HS-5 (cell line): Measurements from ENCODE around the gene DGKB.
A peak's percentile ranks its signal among the peaks of the same experiment; 100 is the strongest.
"Not testable (repeated sequence)": the region's sequence is repeated elsewhere in the genome, so short reads cannot be mapped to it uniquely, and the experiment has no call there.

ENCODE experiments used
- DNase-seq: peaks from one replicate; pipeline ENCODE4 v3.0.0-alpha.2; 2012; ENCODE audit warnings: low read depth

Gene DGKB

DNA sequence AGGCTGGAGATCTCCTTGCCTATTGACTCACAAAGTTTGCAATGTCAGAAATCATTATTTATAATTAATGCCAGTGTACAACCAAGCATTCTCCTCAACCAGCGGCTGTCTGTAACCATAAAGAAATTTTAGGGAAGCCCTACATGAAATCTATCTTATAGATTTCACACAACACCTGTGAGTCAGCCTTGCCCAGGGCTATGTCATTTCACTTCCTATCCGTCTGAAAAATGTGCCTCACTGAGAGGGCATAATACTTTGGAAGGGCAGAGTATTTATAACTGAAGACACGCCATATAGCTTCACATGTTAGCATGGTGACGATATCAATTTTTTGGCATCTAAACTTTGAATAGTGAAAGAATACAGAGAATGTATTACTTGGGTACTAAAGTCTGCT is 616.5 kb downstream of the DGKB start:
- no peak for DNase-seq

DNA sequence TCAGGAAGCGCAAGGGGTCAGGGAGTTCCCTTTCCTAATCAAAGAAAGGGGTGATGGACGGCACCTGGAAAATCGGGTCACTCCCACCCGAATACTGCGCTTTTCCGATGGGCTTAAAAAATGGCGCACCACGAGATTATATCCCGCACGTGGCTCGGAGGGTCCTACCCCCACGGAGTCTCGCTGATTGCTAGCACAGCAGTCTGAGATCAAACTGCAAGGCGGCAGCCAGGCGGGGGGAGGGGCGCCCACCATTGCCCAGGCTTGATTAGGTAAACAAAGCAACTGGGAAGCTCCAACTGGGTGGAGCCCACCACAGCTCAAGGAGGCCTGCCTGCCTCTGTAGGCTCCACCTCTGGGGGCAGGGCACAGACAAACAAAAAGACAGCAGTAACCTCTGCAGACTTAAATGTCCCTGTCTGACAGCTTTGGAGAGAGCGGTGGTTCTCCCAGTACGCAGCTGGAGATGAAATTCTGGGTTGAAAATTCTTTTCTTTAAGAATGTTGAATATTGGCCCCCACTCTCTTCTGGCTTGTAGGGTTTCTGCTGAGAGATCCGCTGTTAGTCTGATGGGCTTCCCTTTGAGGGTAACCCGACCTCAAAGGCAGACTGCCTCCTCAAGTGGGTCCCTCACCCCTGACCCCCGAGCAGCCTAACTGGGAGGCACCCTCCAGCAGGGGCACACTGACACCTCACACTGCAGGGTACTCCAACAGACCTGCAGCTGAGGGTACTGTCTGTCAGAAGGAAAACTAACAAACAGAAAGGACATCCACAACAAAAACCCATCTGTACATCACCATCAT is 623.3 kb downstream of the DGKB start:
- not testable (repeated sequence) for DNase-seq

DNA sequence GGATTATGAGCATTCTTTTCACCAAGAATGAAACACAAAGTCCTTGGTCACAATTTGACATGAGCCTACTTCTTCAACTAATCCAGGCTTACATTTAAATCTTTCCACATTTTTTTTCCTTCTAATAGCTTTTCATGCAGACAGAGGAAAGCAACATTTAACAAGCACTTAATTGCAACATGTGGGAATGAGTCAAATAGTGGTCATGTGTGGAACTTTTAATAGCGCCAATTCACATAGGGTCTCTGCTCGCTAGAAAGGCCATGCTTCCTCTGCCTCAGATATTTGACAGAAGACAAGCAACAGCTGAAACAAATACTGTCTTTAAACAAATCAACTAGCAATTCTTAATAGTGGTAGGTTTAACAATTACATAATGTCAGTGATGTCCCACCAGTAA is 627.2 kb downstream of the DGKB start:
- DNase-seq = no peak

DNA sequence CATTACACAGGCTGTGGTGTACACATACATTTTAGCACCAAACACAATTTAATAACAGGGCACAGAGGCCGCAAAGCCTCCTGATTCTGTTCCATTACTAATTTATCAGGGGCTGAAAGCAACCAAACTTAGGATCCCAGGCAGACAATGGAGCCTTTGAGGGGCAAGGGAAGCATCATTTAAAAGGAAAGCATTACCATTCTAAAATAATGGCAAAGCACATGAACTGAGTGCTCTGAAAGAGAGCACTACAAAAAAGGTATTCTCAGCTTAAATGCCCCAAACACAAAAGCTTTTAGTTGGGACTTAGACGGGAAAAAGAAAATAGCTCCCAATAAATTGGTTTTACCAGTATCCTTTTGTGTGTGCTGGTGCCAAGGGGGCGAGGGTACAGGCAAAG is 631.1 kb downstream of the DGKB start:
- no peak for DNase-seq

DNA sequence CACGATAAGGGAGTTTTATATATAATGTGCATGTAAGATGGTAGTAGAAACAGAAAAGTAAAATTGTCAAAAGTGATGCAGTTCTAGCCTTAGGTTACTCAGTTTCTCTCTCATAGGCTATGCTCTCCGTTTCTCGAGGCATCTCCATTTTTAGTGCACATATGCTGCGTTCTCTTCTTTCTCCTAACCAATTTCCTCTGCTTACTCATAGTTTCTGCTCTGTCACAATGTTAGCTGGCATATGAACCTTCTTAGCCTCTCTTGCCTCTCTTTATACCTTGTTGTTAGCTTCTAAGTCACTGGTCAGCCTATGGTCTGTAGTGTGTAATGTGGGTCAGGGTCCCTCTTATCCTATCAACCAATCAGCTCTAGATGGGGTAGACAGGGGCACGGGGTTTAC is 632.5 kb downstream of the DGKB start:
- no peak for DNase-seq

DNA sequence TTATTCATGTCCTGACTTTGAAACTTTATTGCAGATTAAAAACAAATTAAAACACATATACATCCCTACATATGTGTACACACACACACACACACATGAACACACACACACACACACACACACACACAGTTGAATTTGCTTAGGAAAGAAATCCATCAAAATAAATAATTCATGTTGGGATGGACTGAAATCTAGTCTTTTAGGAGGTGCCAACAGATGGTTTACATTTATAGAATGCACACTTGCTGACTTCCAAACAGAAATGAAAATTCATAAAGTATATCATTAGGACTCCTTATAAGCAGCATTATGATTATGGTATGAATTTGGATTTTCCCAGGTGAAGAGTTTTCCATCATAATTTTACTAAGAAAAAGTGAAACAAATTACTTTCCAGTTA is 642.5 kb downstream of the DGKB start:
- DNase-seq = no peak

DNA sequence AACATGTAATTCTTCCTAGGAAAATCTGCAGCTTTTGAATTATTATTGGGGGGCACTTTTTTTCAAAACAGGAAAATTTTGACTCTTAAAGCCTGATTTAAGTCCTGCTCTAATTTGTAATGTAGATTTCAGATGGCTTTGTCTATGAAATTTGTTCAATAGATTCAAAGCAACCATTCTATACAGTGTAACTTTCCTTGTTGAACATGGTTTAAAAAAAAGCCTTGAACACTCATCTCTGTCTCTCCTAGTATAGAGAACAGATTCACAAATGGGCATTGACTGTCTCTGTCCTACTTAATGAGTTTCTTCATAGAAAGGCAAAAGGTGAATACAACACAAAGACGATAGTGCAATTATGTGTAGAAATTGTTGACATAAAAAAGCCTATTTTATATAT is 643.7 kb downstream of the DGKB start:
- no peak for DNase-seq

DNA sequence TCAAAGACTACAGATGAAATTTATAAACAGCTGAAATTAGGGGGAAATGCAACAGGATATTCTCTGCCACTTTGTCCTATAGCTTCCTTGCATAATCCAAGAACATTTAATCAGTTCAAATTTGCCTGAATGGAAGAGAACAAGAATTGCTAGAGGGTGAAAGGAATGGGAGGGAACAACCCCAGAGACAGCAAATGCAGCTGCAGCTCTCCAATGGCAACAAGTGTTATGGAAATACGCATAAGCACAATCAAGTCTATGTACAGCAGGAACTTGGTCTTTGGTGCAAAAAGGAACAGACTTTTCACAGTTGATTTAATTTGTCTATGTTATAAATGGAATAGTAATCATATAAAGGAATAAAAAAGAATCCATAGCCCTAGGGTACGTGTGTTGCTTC is 644.1 kb downstream of the DGKB start:
- no peak for DNase-seq

DNA sequence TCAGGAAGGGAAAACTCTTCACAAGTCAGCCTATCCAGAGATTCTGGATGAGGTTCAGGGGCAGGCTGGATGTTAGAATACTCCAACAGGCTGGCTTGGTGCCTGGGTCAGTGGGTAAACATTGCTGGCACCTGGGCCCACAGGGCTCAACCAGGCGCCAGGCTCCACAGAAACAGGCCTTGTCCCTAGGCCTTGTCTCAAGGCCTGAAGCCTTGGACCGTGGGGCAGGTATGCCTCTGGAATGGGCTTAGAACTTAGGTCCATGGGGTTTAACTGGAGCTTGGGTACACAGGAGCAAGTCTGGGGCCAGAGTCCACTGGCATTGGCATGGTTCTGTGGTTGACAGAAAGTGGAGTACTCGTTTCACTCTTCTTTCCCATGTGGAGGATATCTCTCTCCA is 650.1 kb downstream of the DGKB start:
- DNase-seq = no peak

DNA sequence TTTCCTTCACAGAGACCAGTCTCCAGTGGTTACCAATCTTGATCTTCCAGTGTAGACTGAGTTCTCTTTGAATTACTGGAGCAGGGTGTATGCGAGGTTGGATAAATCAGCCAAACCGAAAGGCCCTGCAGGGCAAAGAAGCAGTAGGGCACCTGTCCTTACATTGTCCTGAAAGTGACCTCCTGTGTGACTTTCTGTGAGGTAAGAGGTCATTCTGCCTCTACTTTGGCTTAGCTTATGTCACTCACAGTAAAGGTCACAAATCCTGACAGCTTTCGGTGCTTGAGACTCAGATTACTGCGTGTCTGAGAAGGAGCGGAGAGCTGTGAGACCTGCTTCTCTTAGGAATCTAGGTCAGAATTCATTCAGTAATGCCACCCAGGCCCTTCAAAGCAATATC is 660.4 kb downstream of the DGKB start:
- no peak for DNase-seq

DNA sequence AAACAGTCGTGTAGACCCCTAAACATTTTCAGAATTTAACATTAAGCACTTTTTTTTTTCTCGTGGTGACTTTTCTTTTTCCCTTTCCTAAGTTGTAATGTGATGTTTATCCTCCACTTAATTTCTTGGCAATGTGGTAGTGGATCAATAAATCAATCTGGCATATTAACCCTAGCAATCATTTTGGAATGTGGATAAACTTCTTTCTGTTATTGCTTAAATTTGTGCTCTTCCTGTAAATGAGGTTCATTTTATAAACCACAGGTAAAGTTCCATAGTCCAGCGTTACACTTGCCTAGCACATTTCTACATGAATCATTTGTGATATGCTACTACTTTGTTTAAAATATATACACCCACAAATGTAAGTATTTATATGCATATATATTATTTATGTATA is 665.7 kb downstream of the DGKB start:
- no peak for DNase-seq

DNA sequence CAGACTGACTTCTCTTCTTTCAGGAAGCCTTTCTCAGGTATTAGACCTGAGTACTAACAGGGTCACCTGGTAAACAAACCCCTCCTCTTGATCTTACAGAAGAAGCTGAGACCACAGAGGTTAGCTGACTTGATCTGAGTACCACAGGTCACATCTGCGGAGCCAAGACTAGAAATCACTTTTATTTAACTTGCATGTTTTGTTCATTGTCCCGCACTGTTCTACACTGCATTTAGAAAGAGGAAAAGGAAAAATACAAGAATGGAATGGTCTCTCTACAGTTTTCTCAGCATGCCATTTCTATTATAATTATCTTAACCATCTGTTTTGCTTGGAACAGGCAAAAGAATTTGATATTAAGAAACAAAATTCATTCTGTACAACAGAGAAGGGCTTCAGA is 667.5 kb downstream of the DGKB start:
- DNase-seq = no peak

DNA sequence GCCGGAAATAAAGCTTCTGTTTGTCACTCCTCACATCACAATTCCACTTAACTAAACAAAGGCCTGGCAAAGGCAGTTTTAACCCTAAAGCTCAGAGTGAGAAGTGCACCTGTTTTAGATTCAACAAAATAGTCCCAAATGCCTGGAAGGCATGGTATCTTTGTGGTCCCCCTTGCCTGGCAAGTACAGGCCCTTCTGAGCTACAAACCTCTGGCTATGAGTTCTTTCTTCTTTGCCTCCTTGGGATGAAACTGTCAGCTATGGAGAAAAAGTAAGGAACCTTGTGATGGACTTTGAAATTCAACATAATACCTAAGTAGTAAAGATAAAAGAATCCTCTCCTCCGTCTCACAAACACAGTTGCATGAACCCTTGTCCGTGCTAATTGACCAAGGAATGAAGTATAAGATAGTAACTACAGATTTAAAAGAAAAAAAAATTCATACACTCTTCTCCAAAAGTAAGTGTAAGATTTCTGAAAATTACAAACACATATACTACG is 668.6 kb downstream of the DGKB start:
- DNase-seq = no peak

DNA sequence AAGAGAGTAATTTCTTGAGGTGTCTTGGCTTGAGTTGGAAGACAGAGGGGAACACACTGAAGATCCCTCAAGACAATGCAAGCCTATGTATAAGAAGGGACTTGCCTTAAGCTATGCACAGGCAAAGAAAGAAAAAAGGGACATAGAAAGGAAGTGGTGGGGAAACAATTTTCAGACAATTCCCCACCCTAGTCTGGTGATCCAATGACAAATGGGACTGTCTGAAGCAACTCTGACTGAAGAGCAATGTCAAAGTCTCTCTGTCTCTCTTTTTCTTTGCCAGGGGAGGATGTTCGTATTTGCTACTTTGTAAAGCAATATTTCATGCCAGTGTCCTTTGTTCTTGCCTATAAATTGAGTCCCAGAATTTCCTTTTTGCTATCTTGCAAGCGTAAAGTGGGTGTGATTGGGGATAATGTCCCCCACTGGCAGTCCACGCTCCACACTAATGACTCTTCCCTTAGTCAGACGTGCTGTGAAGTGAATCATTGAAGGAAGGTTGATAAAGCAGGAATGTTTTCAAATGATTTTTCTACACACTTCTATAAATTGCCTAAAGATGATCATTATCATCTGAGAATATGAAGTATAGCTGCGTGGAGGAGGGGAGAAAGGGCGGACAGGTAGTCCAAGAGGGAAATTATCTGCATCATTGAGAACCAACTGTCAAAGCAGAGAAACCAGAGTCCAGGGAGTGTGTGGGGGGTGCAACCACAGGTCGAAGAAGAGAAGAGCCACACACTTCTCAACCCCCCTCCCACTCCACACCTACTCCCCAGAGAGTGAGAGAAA is 669.3 kb downstream of the DGKB start:
- DNase-seq = peak; percentile 35

DNA sequence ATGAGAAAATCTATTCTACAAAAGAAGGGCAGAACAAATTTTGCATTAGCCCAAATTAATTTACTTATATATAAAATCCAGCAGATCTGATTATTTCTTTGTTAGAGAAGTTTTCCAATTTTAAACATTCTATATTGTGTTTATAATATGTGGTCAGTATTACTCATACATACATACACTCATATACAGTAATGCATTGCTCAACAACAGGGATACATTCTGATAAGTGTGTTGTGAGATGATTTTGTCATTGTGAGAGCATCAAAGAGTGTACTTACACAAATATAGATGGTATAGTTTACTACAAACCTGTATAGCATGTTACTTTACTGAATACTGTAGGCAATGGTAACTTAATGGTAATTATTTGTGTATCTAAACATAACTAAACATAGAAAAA is 673.5 kb downstream of the DGKB start:
- peak; percentile 30 for DNase-seq

DNA sequence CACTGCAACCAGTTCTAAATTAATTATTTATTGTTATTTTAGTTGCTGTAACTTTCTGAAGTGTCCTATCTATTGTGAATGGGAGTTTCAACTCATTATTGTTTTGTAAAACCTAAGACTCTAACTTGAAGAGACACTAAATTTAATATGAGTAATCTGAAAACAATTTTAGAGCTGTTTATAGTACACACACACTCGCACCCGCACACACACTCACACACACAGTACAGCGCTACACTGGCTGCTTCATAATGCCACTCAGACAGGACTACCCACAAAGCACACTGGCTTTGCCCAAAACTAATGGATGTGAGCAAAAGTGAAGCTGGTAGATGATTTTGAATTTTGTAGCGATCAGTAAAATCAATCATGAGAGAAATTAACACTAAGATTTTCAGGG is 674.2 kb downstream of the DGKB start:
- DNase-seq = no peak

DNA sequence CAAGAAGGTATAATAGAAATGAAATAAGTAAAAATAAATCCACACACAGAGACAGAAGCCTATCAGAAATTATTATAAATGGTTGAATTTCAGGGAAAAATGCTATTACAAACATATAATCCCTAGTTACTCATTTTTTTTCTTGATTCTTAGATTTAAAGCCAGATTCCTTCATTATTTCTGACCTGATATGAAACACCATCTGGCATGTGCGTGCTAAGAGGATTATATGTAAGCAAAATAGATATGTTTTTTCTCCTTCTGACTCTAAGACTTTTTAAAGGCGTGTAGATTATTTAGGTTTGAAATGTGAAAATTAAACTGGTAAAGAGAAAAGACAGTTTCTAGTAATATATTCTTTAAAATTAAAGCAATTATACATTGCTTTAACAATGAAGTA is 676.4 kb downstream of the DGKB start:
- DNase-seq = no peak

DNA sequence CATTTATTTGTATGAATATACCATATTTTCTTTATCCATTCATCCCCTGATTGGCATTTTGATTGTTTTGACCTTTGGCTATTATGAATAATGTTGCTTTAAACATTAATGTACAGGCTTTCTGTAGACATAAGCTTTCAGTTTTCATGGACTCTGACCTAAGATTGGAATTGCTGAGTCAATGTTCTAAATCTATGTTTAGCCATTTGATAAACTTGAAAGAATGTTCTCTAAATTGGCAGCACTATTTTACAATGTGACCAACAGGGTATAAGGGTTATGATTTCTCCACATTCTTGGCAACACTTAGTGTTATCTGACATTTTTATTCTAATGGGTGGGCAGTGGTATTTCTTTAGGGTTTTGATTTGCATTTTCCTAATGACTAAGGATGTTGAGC is 683.4 kb downstream of the DGKB start:
- DNase-seq = no peak

DNA sequence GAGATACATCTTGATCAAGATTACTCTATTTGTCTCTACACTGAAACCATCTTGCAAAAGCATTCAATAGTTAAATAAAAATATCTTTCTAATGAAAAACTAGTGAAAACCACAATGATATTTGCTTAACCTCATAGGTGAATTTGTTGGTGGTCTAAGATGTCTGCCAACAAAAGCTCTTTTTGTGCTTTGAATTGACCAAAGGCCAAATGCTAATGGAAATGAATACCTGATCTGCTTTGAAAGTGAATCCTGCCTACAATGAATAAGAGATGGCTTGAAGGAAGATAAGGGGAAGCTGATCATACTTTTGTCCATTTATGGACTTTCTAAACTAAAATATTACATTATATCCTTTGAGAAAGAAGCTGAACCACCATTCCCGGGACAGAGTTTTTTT is 684.2 kb downstream of the DGKB start:
- DNase-seq = no peak

DNA sequence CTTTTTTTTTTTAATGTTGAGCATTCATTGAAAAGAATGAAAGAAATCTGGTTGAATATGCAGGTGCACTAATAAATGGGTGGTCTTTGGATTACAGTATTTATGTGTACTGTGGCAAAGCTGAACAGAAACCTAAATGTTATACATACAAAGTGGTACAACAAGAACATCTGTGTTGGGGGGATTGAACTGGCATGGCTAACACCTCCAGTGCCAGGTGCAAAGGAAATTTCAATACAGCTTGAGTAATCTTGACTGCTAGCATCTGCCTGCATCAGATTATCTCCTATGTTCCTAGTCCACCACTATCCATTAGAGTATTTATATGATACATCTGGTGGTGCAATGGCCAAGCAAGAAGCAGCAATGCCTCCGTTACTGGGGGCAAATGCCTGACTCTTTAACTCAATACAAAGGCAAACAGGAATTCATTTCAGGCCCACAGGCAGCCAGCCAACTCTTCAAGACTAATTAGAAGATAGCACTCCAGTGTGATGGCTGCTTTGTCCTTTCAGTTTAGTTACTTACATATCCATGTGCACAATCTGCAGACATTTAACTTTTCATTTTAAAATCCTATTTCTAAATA is 692.6 kb downstream of the DGKB start:
- no peak for DNase-seq

DNA sequence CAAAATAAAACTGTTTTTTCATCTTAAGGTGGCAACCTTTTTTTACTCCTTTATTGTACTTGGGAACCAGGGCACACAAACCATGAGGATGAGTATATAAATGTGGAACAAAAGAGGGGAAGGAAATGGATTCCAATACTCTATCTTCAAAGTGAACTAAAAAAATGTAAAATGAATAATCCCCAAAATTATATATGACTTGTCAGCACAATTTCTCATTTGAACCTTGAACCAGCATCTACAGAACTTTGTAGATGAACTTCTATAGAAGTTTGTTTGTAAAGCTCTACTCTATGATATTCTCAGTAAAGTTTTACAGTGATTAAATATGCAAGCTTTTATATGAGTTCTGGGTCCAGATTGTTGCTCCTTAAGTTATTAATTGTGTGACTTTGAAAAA is 694.8 kb downstream of the DGKB start:
- no peak for DNase-seq

DNA sequence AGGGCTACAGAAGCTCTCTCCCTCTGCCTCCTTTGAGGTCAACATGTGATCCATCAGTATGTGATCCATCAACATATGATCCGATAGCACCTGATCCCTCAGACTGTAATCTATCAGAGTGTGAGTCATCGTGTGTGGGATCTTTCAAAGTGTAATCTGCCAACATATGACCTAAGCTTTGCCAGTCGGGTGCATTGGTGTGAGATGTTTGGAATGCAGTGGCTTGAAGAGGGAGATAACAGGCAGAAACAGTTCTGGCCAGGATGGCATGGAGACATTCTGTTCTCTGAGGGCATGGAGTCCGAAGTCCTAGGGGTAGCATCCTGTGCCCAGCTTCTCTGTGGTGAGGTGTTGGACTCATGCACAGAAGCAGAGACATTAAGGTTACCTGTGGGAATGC is 695.4 kb downstream of the DGKB start:
- DNase-seq = peak; percentile 49

DNA sequence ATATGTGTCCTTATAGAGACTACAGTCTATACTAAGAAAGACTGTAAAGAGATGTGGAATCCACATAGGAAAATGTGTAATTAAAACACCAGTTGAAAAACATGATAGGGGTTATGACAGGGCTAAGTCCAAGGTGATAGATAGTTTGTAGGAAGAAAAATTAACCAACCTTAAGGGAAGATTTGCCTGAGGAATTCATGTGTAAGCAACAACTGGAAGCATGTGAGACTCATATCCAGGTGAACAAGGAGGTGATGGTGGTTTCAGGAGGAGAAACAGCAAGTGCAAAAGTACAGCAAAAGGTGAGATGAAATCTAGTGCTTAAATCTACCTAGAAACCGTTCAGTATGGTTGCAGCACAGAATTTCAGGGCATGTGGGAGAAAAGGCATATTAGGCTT is 696.4 kb downstream of the DGKB start:
- no peak for DNase-seq
